AG20443 (cell line): ENCODE measurements around the gene LMX1A.

ENCODE experiments used
- DNase-seq: peaks from one replicate; pipeline ENCODE4 v3.0.0; 2012; ENCODE audit warnings: low spot score, mixed read lengths

The LMX1A gene

GRCh38 chr1:165222580-165222979, 133.9 kb downstream of the LMX1A start:
- DNase-seq: no peak

DNA sequence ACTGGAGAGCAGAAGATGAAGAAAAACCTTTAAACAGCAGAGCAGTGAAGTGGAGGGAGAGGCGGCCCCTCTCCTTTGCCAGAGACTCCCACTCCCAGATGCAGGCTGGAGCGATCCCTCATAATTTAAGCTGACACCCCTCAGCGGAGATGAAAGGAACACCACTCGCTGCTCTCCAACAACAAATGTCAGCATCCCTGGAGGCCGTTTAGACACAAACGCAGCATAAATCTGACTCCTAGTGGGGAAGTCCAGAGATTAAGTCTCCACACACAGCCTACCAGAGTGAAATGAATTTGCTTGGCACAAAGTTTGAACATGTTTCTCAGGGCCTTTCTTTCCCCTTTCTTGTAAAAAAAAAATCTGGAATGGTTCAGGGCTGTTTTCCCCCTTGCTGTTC, 137.8 kb downstream of the LMX1A start:
- no peak for DNase-seq

- DNase-seq: no peak
Observed at GRCh38 chr1:165217958-165218357, 138.6 kb downstream of the LMX1A start.

- no peak for DNase-seq
Observed at GRCh38 chr1:165216254-165216653, 140.3 kb downstream of the LMX1A start.

DNA sequence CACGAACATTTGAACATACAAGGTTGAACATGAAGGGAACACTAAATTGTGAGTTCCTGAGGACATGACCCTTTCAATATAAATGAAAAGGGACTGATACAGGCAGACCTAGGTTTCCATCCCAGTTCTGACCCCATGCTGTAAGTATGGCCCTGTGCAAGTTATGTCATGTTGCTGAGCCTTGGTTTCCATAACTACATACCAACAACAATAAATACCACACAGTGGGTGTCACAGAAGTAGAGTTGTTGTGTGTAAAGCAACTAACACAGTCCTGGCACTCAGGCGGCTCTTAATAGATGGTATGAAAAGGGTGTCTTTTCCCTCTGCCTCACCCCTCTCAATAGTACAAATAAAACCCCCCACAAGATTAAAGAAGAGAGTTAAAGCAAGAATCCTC, 140.8 kb downstream of the LMX1A start:
- no peak for DNase-seq

- DNase-seq: no peak
Observed at GRCh38 chr1:165212229-165212628, 144.3 kb downstream of the LMX1A start.

GRCh38 chr1:165207853-165208515, 148.5 kb downstream of the LMX1A start:
- DNase-seq: no peak

DNA sequence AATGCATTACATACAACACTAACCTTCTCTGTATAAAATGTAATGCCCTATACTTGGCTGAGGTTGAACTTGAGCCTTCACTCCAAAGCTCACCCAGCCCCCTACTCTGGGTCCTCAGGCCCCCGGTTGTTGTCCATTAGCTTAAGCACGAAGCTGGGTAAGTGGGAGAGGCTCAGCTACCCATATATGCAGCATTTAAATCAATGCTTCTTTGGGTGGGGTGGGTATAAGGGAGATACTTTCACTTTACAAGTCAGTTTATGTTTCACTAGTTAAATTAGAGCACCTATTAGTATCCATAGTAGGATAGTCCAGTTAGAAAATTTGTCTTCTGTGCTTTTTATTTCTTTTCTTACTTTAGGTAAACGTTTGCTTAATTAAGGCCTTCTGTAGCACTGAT, 151.4 kb downstream of the LMX1A start:
- DNase-seq: no peak

GRCh38 chr1:165204548-165204947, 152.0 kb downstream of the LMX1A start:
- no peak for DNase-seq

- no peak for DNase-seq
Observed at GRCh38 chr1:165191087-165191486, 165.4 kb downstream of the LMX1A start.

DNA sequence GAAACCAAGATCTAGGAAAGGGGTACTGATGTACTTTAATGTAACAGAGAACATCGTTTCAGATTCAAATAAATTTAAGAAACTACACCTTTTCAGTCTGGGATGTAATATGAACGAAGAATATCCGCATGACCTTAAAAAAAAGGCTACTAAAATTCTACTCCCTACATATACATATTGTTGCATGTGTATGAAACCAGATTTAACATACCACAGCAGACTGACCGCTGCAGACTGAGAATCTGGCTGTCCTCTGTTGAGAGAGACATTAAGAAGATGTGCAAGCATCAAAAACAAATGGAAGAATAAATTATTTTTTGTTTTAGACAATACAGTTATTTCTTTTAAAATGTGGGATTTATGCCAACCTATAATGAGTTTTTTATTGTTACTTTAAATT, 166.6 kb downstream of the LMX1A start:
- DNase-seq: no peak

GRCh38 chr1:165189011-165189410, 167.5 kb downstream of the LMX1A start:
- DNase-seq: no peak

DNA sequence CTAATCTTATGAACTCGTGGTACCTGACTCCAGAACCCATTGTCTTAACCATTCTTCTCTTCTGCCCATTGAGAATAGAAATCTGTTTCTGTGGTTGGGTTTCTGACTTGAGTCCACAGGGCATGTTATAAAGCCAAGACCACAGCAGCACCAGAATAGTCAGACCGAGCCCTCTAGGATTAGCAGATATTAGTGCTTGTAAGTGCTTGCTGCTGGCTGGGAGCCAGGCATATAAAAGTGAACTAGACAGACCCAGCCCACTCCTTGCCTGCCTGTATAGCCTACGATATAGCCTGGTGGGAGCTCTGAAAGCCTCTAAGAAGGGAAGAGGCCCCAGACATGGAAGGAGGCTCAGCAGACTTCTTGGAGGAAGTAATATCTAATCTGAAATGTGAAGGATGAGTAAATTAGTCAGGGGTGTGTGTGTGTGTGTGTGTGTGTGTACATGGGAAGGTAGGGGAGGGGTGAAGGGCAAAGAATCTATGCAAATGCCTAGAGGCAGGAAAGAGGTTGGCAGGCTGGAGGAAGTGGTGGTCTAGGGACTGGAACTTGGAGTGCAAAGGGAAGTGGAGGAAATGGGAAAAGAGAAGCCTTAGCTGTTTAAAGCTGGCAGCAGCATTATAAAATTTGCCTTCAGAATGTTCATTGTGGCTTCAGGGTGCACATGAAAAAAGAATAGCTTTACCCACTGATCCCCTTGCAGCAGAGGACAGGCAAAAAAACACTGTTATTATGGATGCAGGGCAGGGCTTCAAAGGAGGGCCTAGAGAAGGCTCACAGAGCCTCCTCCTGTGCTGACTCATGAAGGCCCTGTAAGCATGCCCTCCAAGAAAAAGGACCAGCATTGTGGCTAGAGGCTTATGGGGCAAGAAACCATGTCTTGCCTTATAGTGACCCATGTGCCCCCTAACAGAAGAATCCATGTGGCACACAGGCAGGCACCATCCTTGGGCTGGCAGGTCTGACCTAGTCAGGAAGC, 169.2 kb downstream of the LMX1A start:
- no peak for DNase-seq

DNA sequence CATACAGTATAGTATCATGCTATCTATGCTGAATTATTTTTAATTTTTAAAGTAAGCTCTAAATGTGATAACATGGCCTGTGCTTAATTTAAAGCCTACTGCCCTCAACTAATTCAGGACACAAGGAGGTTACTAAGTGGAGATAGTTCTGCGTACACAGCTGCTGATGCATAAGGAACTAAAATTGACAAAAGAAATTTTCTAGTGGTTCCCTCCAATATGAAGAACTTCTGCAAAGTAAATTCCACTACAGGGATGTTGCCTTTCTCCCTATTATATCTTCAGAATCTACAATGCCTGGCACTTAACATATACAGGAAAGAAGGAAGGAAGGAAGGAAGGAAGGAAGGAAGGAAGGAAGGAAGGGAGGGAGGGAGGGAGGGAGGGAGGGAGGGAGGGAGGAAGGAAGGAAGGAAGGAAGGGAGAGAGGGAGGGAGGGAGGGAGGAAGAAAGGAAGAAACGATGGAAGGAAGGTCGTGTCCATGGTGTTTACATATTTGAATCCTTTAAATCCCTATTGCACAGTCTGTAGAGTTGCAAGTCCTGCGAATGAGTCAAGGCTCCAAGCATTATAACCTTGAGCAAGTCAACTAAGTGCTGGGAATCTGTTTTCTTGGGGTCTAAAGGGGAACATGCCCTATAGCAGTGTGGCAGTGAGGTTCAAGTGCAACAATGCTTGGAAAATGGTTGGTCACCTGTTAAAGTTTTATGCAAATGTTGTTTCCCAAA, 171.2 kb downstream of the LMX1A start:
- no peak for DNase-seq

DNA sequence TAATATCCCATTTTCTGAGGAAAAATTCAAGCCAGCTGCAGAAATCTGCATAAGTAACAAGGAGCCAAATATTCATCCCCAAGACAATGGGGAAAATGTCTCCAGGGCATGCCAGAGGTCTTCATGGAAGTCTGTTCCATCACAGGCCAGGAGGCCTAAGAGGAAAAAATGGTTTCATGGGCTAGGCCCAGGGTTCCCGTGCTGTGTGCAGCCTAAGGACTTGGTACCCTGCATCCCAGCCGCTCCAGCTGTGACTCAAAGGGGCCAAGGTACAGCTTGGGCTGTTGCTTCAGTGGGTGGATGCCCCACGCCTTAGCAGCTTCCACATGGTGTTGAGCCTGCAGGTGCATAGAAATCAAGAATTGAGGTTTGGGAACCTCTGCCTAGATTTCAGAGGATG, 173.5 kb downstream of the LMX1A start:
- no peak for DNase-seq

- no peak for DNase-seq
Observed at GRCh38 chr1:165179306-165179705, 177.2 kb downstream of the LMX1A start.

GRCh38 chr1:165174491-165174890, 182.0 kb downstream of the LMX1A start:
- DNase-seq: no peak

DNA sequence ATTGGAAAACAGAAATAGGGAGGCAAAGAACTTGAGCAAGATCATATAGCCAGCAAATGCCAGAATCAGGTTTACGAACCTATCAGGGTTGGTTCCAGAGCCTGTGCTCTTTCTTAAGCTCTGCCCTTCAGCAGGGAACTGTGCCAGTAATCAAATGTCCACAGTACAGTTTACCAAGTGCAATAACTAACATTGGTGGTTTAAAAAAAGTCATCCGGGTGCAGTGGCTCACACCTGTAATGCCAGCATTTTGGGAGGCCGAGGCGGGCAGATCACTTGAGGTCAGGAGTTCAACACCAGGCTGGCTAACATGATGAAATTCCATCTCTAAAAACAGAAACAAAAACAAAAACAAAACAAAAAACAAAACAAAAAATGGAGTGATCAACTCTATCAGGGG, 182.7 kb downstream of the LMX1A start:
- DNase-seq: no peak

DNA sequence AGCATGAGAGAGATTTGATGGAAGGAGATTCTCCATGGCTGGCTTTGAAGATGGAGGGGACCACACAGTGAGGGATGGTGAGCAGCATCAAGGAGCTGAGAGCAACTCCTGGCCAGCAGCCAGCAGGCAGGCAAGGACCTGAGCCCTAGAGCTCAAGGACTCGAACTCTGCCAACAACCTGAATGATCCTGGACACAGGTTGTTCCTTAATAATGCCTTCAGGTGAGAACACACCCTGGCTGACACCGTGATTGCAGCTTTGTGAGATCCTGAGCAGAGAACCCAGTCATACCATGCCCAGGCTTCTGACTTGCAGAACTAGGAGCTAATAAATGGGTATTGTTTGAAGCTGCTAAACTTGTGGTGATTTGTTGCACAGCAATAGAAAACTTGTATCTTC, 183.1 kb downstream of the LMX1A start:
- DNase-seq: no peak

GRCh38 chr1:165172666-165173065, 183.8 kb downstream of the LMX1A start:
- no peak for DNase-seq

GRCh38 chr1:165169729-165170128, 186.8 kb downstream of the LMX1A start:
- no peak for DNase-seq

- no peak for DNase-seq
Observed at GRCh38 chr1:165169028-165169427, 187.5 kb downstream of the LMX1A start.

DNA sequence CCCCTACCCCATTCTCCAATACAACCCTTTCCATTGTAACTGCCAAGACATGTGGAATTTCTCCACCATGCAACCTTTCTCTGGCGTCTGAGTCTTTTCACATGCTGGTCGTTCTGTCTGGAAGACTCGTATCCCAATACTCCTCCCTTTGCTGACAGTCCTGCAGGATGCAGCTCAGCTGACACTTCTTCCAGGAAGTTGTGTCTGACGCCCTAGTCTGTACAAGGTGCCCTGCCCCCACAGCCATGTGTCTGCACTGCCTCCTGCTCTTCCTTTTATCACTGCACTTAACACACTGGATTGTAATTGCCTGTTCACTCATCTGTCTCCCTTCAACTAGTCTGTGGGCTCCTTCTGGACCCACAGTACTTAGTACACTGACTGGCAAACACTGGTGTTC, 188.0 kb downstream of the LMX1A start:
- no peak for DNase-seq
